Dendritic cell treated with granulocyte-macrophage colony-stimulating factor and Interleukin-4, amounts not matched to agents 40 ng/mL and 50 ng/mL, for 4 days (primary cell): ENCODE data around the gene ZBTB7A.

ENCODE experiments used
- H3K27ac Mint-ChIP-seq: one replicate; pipeline ENCODE4 v1.8.0; 2022; ENCODE audit warnings: mild to moderate bottlenecking, mixed read lengths
- H3K27me3 Mint-ChIP-seq: one replicate; pipeline ENCODE4 v1.8.0; 2022; ENCODE audit warnings: mild to moderate bottlenecking, mixed read lengths
- H3K36me3 Mint-ChIP-seq: one replicate; pipeline ENCODE4 v1.8.0; 2022; ENCODE audit warnings: low read depth, mixed read lengths
- H3K4me1 Mint-ChIP-seq: one replicate; pipeline ENCODE4 v1.8.0; 2022; ENCODE audit warnings: low read depth, mixed read lengths
- H3K4me3 Mint-ChIP-seq: one replicate; pipeline ENCODE4 v1.8.0; 2022; ENCODE audit warnings: mild to moderate bottlenecking, moderate library complexity, mixed read lengths
- H3K9me3 Mint-ChIP-seq: one replicate; pipeline ENCODE4 v1.8.0; 2022; ENCODE audit warnings: mixed read lengths
- intact Hi-C: fragments of 100-400 bp; cut with micrococcal nuclease; formaldehyde crosslinking; loops from one replicate; pipeline ENCODE4 v1.15.0; 2022

The ZBTB7A gene

DNA sequence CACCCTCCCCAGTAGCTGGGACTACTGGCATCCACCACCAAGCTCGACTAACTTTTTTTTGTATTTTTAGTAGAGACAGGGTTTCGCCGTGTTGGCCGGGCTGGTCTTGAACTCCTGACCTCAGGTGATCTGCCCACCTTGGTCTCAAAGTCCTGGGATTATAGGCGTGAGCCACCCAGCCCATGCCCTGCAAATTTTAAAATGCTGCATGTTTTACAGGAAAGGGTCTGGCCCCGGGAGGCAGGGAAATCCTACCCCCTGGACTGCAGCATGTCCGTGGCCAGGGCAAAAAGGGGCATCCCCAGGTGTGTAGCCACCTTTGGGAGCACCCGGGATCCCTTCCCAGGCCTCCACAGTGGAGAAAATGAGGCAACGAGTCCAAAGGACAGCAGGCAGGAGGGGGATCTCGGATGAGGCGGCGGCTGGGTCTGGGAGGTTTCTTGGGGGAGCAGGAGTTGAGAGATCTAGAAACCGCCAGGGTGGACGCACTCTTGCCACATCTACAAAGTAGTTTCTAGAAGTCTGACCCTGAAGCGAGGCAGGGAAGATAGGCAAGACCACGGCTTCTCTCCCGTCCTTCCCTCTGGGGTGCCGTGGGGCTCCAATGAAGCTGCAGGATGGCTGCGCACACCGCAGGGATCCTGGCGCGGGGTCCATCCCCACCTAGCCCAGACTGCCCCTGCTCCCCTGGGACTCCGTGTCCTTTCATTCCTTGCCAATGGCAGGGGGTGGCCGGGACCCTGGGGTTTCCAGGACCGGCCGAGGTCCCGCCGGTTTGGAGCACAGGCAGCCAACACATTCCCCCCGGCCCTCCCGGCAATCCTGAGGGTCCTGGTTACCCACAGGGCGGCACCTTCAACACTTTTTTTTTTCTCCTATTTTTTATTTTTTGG is 21.3 kb upstream of the ZBTB7A start:
- H3K9me3 Mint-ChIP-seq: no peaks in the 10 kb centered on the region
- peaks cover 50% of the 10 kb centered on the region for H3K36me3 Mint-ChIP-seq
- H3K27ac Mint-ChIP-seq: peak overlapping the region; percentile 96
- intact Hi-C loops: no loop called here
- peaks cover 61% of the 10 kb centered on the region for H3K4me1 Mint-ChIP-seq
- peak overlapping the region; percentile 93 for H3K4me3 Mint-ChIP-seq
- H3K27me3 Mint-ChIP-seq: no peaks in the 10 kb centered on the region

DNA sequence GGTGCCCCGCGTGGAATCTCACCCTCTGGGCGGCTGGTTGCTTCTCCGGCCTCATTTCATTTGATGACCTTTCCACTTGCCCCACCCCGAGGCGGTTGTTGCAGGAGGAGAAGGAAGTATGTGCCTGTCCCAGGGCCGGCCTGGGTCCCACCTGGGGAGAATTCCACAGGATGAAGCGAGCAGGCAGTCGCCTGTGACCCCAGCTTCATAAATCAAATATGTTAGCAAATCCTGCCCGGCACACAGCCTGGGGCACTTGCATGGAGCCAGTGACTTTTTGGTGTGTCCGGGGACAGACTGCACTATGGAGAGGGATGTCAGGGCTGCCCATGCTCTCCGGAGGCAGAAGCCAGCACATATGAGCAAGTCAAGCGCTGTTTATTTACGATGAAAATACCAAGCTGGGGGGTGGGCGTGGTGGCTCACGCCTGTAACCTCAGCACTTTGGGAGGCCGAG is 19.7 kb upstream of the ZBTB7A start:
- Mint-ChIP-seq H3K4me1 (peaks cover 70% of the 10 kb centered on the region), H3K27ac (no peak overlapping the region), H3K4me3 (no peak overlapping the region), H3K27me3 (no peaks in the 10 kb centered on the region), H3K9me3 (no peaks in the 10 kb centered on the region), H3K36me3 (peaks cover 37% of the 10 kb centered on the region)
- intact Hi-C loops: no loop called here

DNA sequence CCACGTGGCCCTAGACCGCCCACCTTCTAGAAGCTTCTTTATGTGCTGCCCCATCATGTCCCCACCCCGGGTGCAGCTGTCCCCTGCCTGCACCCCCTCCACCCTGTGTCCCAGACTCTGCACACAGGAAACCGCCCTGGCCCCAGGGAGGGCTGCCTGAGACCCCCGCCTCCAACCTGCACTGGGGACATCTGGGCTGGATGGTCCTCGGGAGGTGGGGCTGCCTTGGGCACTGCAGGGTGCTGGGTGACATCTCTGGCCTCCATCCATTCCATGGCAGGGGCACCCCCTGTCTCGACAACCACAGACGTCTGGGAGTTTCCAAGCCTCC is 17.8 kb upstream of the ZBTB7A start:
- Mint-ChIP-seq H3K9me3 (no peaks in the 10 kb centered on the region), H3K27ac (peak overlapping the region; percentile 72), H3K27me3 (no peaks in the 10 kb centered on the region), H3K4me3 (peak overlapping the region; percentile 70), H3K36me3 (peaks cover 18% of the 10 kb centered on the region), H3K4me1 (peaks cover 63% of the 10 kb centered on the region)
- intact Hi-C loops: no loop called here

DNA sequence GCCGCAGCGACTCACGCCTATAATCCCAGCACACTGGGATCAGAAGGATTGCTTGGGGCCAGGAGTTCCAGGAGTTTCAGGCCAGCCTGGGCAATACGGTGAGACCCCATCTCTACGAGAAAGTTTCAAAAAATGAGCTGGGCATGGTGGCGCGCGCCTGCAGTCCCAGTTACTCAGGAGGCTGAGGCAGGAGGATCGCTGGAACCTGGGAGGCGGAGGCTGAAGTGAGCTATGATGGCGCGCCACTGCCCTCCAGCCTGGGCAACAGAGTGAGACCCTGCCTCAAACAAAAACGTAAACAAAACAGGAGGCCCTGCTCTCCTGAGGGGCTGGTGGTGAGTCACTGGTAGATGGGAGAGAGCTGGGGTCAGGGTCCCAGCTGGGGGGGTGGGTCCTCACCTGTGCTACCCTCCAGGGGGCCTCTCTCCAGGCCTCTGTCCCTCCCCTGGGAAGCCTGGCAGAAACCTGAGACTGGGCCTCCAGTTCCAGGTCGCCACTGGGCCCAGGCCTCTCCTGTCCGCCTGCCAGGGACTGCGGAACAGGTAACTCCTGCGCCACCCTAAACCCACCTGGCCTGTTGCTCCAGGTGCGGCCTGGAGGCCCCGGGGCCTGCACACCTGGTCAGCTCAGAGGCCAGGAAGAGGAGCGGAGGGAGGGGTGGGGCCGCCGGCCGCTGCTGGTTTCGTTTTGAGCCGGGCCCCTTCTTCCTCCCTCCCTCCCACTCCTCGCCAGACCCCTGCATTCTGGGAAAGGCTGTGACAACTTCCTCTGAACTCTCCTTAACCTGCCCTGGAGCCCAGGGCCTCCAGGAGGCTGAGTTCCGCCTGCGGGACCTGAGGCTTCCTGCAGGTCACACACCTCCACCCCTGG is 17.2 kb upstream of the ZBTB7A start:
- H3K36me3 Mint-ChIP-seq: peaks cover 12% of the 10 kb centered on the region
- peak overlapping the region; percentile 72 for H3K27ac Mint-ChIP-seq
- no peaks in the 10 kb centered on the region for H3K27me3 Mint-ChIP-seq
- H3K4me3 Mint-ChIP-seq: peak overlapping the region; percentile 70
- intact Hi-C loops: no loop called here
- peaks cover 61% of the 10 kb centered on the region for H3K4me1 Mint-ChIP-seq
- no peaks in the 10 kb centered on the region for H3K9me3 Mint-ChIP-seq

DNA sequence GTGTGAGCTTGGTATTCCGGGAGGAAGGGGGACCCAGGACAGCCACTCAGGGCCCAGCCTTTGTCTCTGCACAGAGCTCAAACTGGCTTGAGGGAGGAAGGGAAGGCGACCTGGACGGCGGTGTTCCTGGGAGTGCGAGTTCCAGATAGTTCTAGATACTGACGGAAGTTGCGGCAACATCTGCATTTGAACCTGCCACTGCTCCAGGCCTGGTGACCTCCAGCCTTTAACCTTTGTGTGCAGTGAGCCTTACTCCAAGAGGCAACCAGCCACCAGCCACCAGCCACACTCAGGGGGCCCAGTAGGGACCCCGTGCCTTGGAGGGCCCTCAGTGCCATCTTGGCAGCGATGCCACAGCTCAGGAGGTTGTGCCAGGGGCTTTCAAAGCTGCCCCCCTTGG is 15.5 kb upstream of the ZBTB7A start:
- H3K27me3 Mint-ChIP-seq: no peaks in the 10 kb centered on the region
- H3K4me1 Mint-ChIP-seq: peaks cover 66% of the 10 kb centered on the region
- intact Hi-C loops: no loop called here
- no peaks in the 10 kb centered on the region for H3K36me3 Mint-ChIP-seq
- H3K9me3 Mint-ChIP-seq: no peaks in the 10 kb centered on the region
- H3K4me3 Mint-ChIP-seq: no peak overlapping the region
- H3K27ac Mint-ChIP-seq: peak overlapping the region; percentile 72

DNA sequence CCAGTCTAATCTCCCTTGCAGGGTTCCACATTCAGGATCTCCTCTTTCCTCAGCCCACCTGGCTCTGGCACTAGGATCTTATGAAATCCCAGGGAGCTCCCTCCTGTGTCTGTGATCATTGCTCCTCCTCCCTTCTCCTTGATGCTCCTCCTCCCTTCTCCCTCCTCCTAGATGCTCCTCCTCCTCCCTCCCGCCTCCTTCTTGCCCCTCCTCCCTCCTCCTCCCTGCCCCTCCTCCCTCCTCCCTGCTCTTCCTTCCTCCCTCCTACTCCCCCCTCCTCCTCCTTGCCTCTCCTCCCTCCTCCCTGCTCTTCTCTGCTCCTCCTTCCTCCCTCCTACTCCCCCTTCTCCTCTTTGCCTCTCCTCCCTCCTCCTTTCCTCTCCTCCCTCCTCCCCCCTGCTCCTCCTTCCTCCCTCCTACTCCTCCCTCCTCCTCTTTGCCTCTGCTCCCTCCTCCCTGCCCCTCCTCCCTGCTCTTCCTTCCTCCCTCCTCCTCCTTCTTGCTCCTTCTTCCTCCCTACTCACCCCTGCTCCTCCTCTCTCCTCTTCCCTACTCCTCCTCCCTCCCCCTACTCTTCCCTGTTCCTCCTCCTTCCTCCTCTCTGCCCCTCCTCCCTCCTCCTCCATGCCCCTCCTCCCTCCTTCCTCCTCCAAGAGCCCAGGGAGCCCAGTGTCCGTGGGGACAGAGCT is 14.9 kb upstream of the ZBTB7A start:
- Mint-ChIP-seq H3K9me3 (no peaks in the 10 kb centered on the region), H3K4me1 (peaks cover 70% of the 10 kb centered on the region), H3K27ac (peak overlapping the region; percentile 72), H3K4me3 (no peak overlapping the region), H3K27me3 (no peaks in the 10 kb centered on the region), H3K36me3 (no peaks in the 10 kb centered on the region)
- intact Hi-C loops: no loop called here

DNA sequence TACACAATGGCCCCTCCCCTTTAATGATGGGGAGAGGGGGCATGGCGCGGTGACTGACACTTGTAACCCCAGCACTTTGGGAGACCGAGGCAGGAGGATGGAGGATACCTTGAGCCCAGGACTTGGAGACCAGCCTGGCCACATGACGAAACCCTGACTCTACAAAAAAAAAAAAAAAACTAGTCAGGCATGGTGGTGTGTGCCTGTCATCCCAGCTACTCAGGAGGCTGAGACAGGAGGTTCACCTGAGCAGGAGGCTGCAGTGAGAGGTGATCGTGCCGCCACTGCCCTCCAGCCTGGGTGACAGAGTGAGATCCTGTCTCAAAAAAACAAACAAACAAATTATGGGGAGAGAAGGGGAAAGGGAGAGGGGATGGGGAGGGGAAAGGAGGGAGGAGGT is 13.8 kb upstream of the ZBTB7A start:
- peak overlapping the region; percentile 72 for H3K27ac Mint-ChIP-seq
- no peaks in the 10 kb centered on the region for H3K9me3 Mint-ChIP-seq
- H3K4me1 Mint-ChIP-seq: peaks cover 70% of the 10 kb centered on the region
- no peak overlapping the region for H3K4me3 Mint-ChIP-seq
- no peaks in the 10 kb centered on the region for H3K36me3 Mint-ChIP-seq
- intact Hi-C loops: no loop called here
- no peaks in the 10 kb centered on the region for H3K27me3 Mint-ChIP-seq

DNA sequence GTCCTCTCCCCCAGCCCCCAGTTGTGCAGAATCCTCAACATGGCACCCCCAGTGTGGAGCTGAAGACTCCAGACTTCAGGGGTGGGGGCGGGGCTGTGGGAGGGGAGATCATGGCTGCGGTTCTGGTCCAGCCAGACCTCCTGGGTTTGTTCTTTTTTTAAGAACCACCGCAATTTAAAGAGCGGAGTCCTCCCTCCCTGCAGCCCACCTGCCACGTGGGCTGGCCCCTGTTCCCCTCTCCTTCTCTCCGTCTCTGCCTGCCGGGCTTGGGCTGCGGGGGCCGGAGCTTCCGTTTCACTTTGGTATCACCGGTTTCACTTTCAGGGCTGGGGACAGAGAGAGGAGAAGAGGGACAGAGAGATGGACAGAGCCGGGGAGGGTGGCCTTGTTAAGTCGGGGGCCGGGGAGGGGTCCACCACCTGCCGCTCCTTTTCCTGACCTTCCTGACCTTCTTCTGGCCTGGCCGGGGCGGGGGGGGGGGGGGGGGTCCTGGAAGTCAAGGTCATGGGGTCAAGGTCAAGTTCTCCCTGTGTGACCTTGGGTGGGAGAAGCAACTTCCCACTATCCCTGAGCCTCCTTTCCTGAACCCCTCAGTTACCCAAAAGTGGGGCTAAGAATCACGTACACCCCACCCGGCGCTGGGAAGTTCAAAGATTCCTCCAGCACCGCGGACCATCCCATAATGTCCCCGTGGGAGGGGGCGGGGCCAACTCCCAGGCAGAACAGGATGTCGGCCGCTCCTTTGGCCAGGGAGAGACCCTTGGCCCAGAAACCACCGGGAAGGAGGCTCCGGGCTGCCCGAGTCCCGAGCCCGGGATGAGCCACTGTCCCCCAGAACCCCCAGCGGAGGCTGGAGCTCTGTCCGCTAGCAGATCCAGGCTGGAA is 11.3 kb upstream of the ZBTB7A start:
- Mint-ChIP-seq H3K9me3 (no peaks in the 10 kb centered on the region), H3K4me3 (peak overlapping the region; percentile 80), H3K36me3 (no peaks in the 10 kb centered on the region), H3K27ac (peak overlapping the region; percentile 98), H3K27me3 (no peaks in the 10 kb centered on the region), H3K4me1 (peaks cover 69% of the 10 kb centered on the region)
- intact Hi-C loops: no loop called here

DNA sequence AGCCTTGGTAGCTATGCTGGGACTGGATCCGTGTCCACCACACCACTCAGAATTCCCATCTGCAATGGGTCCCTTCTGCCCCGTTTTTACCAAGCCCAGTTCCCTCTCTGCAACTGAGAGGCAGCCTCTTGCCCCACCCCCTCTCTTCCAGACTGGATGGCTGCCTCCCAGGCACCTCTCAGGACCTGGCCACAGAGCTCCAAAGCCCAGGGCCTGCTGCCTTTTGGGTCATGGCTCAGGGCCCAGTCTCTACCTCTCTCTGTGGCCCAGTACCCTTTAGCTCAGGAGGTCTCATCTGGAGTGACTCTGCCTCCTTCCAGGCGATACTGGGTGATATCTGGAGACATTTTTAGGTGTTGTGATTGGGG is 10.3 kb upstream of the ZBTB7A start:
- no peaks in the 10 kb centered on the region for H3K36me3 Mint-ChIP-seq
- peak overlapping the region; percentile 59 for H3K4me3 Mint-ChIP-seq
- peak overlapping the region; percentile 98 for H3K27ac Mint-ChIP-seq
- intact Hi-C loops: no loop called here
- H3K9me3 Mint-ChIP-seq: no peaks in the 10 kb centered on the region
- no peaks in the 10 kb centered on the region for H3K27me3 Mint-ChIP-seq
- H3K4me1 Mint-ChIP-seq: peaks cover 65% of the 10 kb centered on the region

DNA sequence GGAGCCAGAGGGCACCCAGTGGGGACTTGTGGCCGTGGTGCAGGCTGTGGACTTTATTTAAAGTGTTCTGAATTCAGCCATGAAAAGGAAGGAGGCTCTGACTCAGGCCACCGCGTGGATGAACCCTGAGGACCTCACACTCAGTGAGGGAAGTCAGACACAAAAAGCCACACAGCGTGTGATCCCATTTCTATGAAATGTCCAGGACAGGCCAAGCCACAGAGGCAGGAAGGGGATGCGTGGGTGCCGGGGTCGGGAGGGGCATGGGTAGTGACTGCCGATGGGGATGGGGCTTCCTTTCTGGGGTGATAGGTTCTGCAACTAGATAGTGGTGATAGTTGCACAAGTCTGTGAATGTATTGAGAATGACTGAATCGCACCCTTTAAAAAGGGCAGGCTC is 8.7 kb upstream of the ZBTB7A start:
- intact Hi-C loops: no loop called here
- no peaks in the 10 kb centered on the region for H3K9me3 Mint-ChIP-seq
- no peaks in the 10 kb centered on the region for H3K27me3 Mint-ChIP-seq
- peak overlapping the region; percentile 83 for H3K27ac Mint-ChIP-seq
- H3K4me1 Mint-ChIP-seq: peaks cover 62% of the 10 kb centered on the region
- H3K36me3 Mint-ChIP-seq: no peaks in the 10 kb centered on the region
- H3K4me3 Mint-ChIP-seq: peak overlapping the region; percentile 13

DNA sequence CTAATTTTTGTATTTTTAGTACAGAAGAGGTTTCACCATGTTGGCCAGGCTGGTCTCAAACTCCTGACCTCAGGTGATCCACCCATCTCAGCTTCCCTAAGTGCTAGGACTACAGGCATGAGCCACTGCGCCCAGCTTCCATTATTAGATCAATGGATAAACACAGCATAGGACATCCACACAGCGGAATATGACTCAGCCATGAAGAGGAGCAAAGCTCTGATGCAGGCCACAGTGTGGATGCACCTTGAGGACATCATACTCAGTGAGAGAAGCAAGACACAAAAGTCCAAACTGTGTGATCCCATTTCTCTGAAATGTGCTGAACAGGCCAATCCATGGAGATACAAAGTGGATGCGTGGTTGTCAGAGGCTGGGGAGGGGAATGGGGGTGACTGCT is 4.9 kb upstream of the ZBTB7A start:
- Mint-ChIP-seq H3K36me3 (no peaks in the 10 kb centered on the region), H3K4me1 (peaks cover 54% of the 10 kb centered on the region), H3K4me3 (no peak overlapping the region), H3K27me3 (no peaks in the 10 kb centered on the region), H3K9me3 (no peaks in the 10 kb centered on the region), H3K27ac (peak overlapping the region; percentile 41)
- intact Hi-C loops: no loop called here

DNA sequence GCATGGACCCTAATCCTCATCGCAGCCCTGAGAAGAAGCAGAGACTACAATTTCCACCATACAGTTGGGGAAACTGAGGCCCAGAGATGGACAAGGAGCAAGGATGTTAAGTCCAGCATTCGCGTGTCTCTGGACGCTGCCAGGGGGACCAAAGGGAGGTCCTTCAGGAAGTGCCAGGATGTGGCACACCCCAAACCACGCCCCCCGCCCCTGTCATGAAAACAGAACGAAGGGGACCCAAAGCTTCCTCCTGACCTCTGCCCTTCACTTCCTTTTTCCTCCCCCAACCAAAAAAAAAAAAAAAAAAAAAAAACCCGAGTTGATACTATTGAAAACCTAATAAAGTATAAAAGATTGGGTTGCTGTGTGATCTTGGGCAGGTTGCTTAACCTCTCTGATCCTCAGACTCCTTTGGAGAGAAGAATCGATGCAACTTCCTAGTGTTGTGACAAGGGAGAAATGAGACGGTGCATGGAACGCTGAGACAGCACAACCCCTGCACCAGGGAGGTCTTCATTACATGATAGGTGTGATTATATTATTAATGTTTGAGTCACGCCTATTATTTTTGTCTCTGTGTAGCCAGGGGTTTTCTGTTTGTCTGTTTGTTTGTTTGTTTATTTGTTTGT is 2.7 kb upstream of the ZBTB7A start:
- Mint-ChIP-seq H3K36me3 (peaks cover under 1% of the 10 kb centered on the region), H3K4me1 (peaks cover 35% of the 10 kb centered on the region), H3K9me3 (no peaks in the 10 kb centered on the region), H3K27me3 (no peaks in the 10 kb centered on the region), H3K27ac (peak overlapping the region; percentile 90), H3K4me3 (peak overlapping the region; percentile 32)
- intact Hi-C loops: loop anchor here (10.0 kb wide), 1 partner anchor 55 kb away; the partner anchor contains the start of gene MAP2K2
